OCI-LY1 (cell line): ENCODE results near the gene LAMC1.

ENCODE experiments used
- H2AFZ ChIP-seq: fragments of 200-600 bp; sonication (generic), shearing (Covaris generic); 2 replicates; pipeline ENCODE4 v1.6.0; 2014; ENCODE audit warnings: antibody characterized with exemption, mild to moderate bottlenecking, low read length
- H3F3A ChIP-seq: fragments of 200-600 bp; sonication (generic), shearing (Covaris generic); 2 replicates; pipeline ENCODE4 v1.6.0; 2014; ENCODE audit warnings: mild to moderate bottlenecking, antibody characterized with exemption, low read length, moderate library complexity; ENCODE audit not compliant: insufficient read depth
- H3K27ac ChIP-seq: fragments of 200-600 bp; sonication (generic); 2 replicates; pipeline ENCODE4 v1.5.1; 2014; ENCODE audit warnings: low read length, mixed run types, mild to moderate bottlenecking, low read depth; ENCODE audit not compliant: poor library complexity, severe bottlenecking
- H3K27me3 ChIP-seq: fragments of 200-600 bp; sonication (generic); 2 replicates; pipeline ENCODE4 v1.6.0; 2014; ENCODE audit warnings: antibody characterized with exemption, mild to moderate bottlenecking, low read length, moderate library complexity; ENCODE audit not compliant: insufficient read depth
- H3K36me3 ChIP-seq: fragments of 200-600 bp; sonication (generic); 2 replicates; pipeline ENCODE4 v1.6.1; 2014; ENCODE audit warnings: mild to moderate bottlenecking, antibody characterized with exemption, low read length, moderate library complexity, mixed read lengths; ENCODE audit not compliant: insufficient read depth
- H3K4me1 ChIP-seq: fragments of 200-600 bp; sonication (generic); 2 replicates; pipeline ENCODE4 v1.5.1; 2014; ENCODE audit warnings: mild to moderate bottlenecking, low read length, moderate library complexity; ENCODE audit not compliant: insufficient read depth, severe bottlenecking
- H3K4me2 ChIP-seq: fragments of 200-600 bp; sonication (generic), shearing (Covaris generic); 2 replicates; pipeline ENCODE4 v1.6.1; 2014; ENCODE audit warnings: low read length
- H3K4me3 ChIP-seq: fragments of 200-600 bp; sonication (generic); 2 replicates; pipeline ENCODE4 v1.5.1; 2014; ENCODE audit warnings: low read length, low read depth, mild to moderate bottlenecking, mixed read lengths; ENCODE audit not compliant: poor library complexity, severe bottlenecking
- H3K79me2 ChIP-seq: fragments of 200-600 bp; shearing (Covaris generic); 2 replicates; pipeline ENCODE4 v1.6.1; 2016; ENCODE audit warnings: mixed run types, low read length, mixed read lengths; ENCODE audit not compliant: insufficient read depth
- H3K9ac ChIP-seq: fragments of 200-600 bp; sonication (generic), shearing (Covaris generic); 2 replicates; pipeline ENCODE4 v1.6.1; 2014; ENCODE audit warnings: mild to moderate bottlenecking, low read length, mixed read lengths
- H3K9me2 ChIP-seq: fragments of 200-600 bp; sonication (generic), shearing (Covaris generic); 2 replicates; pipeline ENCODE4 v1.6.1; 2014; ENCODE audit warnings: low read depth, mild to moderate bottlenecking, low read length, mixed read lengths
- H3K9me3 ChIP-seq: fragments of 200-600 bp; shearing (Covaris generic); 2 replicates; pipeline ENCODE4 v1.6.1; 2014; ENCODE audit warnings: low read length, mixed read lengths
- H4K20me1 ChIP-seq: fragments of 200-600 bp; sonication (generic), shearing (Covaris generic); 2 replicates; pipeline ENCODE4 v1.6.0; 2016; ENCODE audit warnings: mild to moderate bottlenecking, low read length; ENCODE audit not compliant: insufficient read depth
- CTCF ChIP-seq: fragments of 200-600 bp; sonication (generic), shearing (Covaris generic); IDR thresholded peaks from 2 replicates; pipeline ENCODE4 v1.5.1; 2017; ENCODE audit warnings: mild to moderate bottlenecking, antibody characterized with exemption, low read length, moderate library complexity, mixed read lengths
- EZH2 ChIP-seq: fragments of 200-600 bp; sonication (generic), shearing (Covaris generic); IDR thresholded peaks from 2 replicates; pipeline ENCODE4 v1.8.0; 2017; ENCODE audit warnings: borderline replicate concordance, mixed run types, mild to moderate bottlenecking, antibody characterized with exemption, low read length, moderate library complexity, mixed read lengths

LAMC1 gene

GRCh38 chr1:183003203-183003602 is 20.0 kb upstream of the LAMC1 start:
- no peaks in the 10 kb centered on the region for H3K27me3 ChIP-seq
- no peak overlapping the region for H3K27ac ChIP-seq
- H3K79me2 ChIP-seq, result no peaks in the 10 kb centered on the region
- H3K9me3 ChIP-seq, result no peaks in the 10 kb centered on the region
- H3K4me3 ChIP-seq, result no peak overlapping the region
- no peaks in the 10 kb centered on the region for H3F3A ChIP-seq
- no peak overlapping the region for H2AFZ ChIP-seq
- no peaks in the 10 kb centered on the region for H3K9me2 ChIP-seq
- no peaks in the 10 kb centered on the region for H3K36me3 ChIP-seq
- H3K4me1 ChIP-seq, result no peaks in the 10 kb centered on the region
- H3K4me2 ChIP-seq, result no peak overlapping the region
- TF ChIP-seq EZH2 (no peak), CTCF (no peak)
- H4K20me1 ChIP-seq, result no peaks in the 10 kb centered on the region
- no peak overlapping the region for H3K9ac ChIP-seq

- Histone ChIP-seq H3K4me2 (no peak overlapping the region), H2AFZ (no peak overlapping the region), H3K79me2 (no peaks in the 10 kb centered on the region), H4K20me1 (no peaks in the 10 kb centered on the region), H3K9ac (no peak overlapping the region), H3K27ac (no peak overlapping the region), H3K4me1 (no peaks in the 10 kb centered on the region), H3F3A (no peaks in the 10 kb centered on the region), H3K9me2 (no peaks in the 10 kb centered on the region), H3K27me3 (no peaks in the 10 kb centered on the region), H3K9me3 (no peaks in the 10 kb centered on the region), H3K36me3 (no peaks in the 10 kb centered on the region), H3K4me3 (no peak overlapping the region)
- TF ChIP-seq EZH2 (no peak), CTCF (no peak)
These were observed 19.1 kb upstream of the LAMC1 start for GRCh38 chr1:183004141-183004540.

GRCh38 chr1:183011859-183012258 is 11.4 kb upstream of the LAMC1 start:
- Histone ChIP-seq H3K4me1 (no peaks in the 10 kb centered on the region), H3K79me2 (no peaks in the 10 kb centered on the region), H3K9me2 (no peaks in the 10 kb centered on the region), H2AFZ (no peak overlapping the region), H3K4me3 (no peak overlapping the region), H4K20me1 (no peaks in the 10 kb centered on the region), H3K27me3 (no peaks in the 10 kb centered on the region), H3K9me3 (no peaks in the 10 kb centered on the region), H3K36me3 (no peaks in the 10 kb centered on the region), H3K27ac (no peak overlapping the region), H3K9ac (no peak overlapping the region), H3F3A (no peaks in the 10 kb centered on the region), H3K4me2 (no peak overlapping the region)
- no peak for TF ChIP-seq CTCF
- TF ChIP-seq EZH2, result no peak
